GM12801 (cell line): ENCODE measurements around the gene EPB41L4B.

Source experiments
- TF ChIP-seq, protein P1 (sequence below): IDR thresholded peaks from one replicate; pipeline ENCODE4 v1.5.1; 2011; ENCODE audit warnings: control low read depth; ENCODE audit not compliant: insufficient read length; ENCODE audit errors: extremely low read depth

EPB41L4B gene

GRCh38 chr9:109320742-109321448, at the start of gene EPB41L4B:
EPB41L4B (minus strand) TSS chr9:109321059; CDS start chr9:109320446, 613 bp downstream.
- TF ChIP-seq, protein P1, sequence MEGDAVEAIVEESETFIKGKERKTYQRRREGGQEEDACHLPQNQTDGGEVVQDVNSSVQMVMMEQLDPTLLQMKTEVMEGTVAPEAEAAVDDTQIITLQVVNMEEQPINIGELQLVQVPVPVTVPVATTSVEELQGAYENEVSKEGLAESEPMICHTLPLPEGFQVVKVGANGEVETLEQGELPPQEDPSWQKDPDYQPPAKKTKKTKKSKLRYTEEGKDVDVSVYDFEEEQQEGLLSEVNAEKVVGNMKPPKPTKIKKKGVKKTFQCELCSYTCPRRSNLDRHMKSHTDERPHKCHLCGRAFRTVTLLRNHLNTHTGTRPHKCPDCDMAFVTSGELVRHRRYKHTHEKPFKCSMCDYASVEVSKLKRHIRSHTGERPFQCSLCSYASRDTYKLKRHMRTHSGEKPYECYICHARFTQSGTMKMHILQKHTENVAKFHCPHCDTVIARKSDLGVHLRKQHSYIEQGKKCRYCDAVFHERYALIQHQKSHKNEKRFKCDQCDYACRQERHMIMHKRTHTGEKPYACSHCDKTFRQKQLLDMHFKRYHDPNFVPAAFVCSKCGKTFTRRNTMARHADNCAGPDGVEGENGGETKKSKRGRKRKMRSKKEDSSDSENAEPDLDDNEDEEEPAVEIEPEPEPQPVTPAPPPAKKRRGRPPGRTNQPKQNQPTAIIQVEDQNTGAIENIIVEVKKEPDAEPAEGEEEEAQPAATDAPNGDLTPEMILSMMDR = no peak

DNA sequence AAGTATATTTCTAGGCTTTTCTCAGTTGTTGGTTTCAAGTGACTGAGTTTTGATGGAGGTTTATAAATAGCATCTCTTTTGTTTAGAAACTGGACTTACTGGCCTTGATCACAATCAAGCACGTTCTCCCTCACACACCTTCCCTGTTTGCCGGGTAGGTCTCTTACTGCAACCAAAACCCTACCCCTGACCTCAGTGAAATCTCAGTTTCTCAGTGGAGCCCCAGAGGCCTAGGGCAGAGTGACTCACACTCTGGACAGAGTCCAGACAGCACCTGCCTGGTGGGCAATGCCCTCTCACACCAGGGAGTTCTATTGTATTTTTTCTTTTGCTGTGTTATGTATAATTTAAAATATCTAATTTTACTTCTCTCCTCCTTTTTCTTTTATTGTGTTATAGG, 48.4 kb upstream of the EPB41L4B start:
- TF ChIP-seq, protein P1 = no peak

DNA sequence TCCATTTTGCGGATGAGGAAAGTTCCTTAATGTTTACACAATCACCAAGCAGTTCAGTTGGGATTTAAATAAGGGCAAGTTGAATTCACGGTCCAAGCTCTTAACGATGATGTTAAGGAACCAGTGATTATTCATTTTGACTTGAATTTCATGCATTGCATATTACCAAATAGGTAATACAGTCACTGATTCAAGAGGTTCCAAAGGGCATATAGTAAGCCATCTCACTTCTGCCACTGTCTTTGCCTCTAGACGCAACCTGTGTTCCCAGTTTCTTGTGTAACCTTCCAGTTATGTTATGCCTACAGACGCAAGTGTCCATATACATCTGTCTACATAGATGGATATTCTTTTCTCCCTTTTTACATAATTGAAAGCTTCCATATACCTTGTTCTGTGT, 39.9 kb upstream of the EPB41L4B start:
- TF ChIP-seq, protein P1 = no peak

DNA sequence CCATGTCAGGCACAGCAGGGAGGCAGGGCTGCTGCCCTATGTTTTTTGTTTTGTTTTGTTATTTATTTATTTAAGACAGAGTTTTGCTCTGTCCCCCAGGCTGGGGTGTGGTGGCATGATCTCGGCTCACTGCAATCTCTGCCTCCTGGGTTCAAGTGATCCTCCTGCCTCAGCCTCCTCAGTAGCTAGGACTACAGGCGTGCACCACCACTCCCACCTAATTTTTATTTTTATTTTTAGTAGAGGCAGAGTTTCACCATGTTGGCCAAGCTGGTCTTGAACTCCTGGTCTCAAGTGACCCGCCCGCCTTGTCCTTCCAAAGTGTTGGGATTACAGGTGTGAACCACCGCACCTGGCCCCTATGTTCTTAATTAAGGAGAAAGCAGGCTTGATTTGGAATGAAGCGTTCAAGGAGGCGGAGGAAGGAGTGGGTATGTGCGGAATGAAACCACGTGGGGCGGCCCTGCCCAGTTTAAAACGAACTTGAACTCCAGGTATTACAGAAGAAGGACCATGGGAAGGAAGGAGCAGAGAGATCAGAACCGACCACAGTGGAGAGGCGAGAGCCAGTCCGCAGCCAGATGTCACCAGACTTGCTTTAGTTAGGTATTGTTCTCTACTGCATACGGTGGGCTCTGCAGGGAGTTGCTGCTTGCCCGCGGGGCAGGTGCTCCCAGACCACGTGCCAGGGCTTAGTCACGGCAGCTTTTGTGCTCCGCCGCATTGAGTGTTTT, 34.9 kb upstream of the EPB41L4B start:
- TF ChIP-seq, protein P1 = no peak

DNA sequence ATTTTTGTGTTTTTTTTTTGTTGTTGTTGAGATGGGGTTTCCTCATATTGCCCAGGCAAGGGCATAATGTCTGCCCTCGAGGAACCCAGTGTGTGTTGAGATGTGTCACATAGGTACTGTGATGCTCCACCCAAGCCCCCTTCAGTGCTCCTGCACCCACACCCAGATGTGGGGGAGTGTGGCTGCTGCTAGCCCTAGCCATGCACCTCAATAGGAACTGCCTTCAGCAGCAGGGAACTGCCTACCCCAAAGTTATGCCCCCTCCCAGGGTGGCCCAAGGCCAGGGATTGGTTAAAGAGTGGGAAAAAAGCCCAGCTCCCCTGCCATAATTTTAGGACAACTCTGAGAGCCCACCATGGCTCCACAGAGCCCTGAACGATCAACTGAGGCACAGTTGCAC, 33.3 kb upstream of the EPB41L4B start:
- TF ChIP-seq, protein P1 = no peak

- TF ChIP-seq, protein P1 = no peak
Measured at GRCh38 chr9:109351032-109351431, 30.2 kb upstream of the EPB41L4B start.

DNA sequence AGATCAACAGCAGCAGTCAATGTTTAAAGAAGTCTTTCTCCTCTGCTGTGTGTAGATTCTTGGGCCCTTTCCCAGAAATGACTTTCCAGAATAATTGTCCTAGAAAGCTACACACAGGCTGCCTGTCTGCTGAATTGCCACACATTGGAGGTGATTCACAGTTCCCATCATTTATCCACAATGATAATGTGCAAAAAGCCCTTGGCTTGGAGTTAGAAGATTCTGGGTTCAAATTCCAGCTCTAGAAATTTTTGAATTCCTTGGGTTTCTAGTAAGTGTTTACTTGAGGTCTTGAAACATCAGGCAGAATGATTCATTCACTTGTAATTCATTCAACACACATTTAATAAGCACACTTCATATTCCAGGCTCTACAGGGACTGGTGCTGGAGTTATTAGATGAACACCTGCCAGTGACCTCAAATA, 28.6 kb upstream of the EPB41L4B start:
- TF ChIP-seq, protein P1 = no peak
